NOMO-1 (cell line): ENCODE results near the gene C9orf43.
A peak's percentile ranks its signal among the peaks of the same experiment; 100 is the strongest.
"Not testable (repeated sequence)": the region's sequence is repeated elsewhere in the genome, so short reads cannot be mapped to it uniquely, and the experiment has no call there.

Experiments
- DNase-seq, 2 experiments: peaks; one replicate each; lab custom pipeline; 2025; ENCODE audit not compliant: unreplicated experiment in 2 of 2; lab: John Stamatoyannopoulos, UW

C9orf43 gene

DNA sequence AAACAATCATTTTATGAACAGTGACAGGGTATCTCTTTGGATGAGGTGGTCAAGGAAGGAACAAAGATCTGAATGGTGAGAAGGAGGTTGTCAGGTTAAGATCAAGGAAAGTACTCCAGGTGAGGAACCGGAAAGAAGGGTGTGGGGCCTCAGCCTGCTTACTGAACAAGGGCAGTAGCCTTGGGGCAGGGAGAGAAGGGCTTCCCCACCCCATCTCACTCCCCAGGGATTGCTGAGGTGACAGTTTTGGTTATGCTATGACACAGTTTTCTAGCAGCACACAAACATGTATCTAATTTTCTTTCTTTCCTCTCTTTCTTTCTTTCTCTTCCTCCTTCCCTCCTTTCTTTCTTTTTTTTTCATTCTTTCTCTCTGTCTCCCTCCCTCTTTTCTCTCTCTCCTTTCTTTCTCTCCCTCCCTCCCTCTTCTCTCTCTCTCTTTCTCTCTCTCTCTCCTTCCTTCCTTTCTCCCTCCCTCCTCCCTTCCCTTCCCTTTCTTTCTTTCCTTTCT is 29.6 kb upstream of the C9orf43 start:
- no peak for DNase-seq

DNA sequence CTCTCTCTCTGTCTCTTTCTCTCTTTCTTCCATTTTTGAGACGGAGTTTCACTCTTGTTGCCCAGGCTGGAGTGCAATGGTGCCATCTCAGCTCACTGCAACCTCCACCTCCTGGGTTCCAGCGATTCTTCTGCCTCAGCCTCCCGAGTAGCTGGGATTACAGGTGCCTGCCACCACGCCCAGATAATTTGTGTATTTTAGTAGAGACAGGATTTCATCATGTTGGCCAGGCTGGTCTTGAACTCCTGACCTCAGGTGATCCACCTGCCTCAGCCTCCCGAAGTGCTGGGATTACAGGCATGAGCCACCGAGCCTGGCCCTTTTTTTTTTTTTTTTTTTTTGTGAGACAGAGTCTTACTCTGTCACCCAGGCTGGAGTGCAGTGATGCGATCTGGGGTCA is 29.1 kb upstream of the C9orf43 start:
- not testable (repeated sequence) for DNase-seq

DNA sequence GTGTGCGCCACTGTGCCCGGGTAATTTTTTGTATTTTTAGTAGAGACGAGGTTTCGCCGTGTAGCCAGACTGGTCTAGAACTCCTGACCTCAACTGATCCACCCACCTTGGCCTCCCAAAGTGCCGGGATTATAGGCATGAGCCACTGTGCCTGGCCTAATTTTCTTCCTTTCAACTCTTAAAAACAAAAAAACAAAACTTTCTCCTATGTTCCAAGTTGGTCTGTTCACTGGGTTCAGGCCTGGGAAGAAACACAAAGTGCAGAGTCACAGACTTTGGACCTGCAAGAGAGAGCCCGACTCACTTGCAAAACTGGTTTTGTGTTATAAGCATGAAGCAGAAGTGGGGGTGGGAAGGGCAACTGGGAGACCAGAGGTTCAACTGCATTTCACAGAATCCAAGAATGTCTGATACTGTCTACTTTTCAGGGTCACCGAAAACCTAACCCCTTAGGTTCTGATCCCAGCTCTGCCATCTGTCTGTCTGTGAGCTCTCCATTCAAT is 28.6 kb upstream of the C9orf43 start:
- no peak for DNase-seq

DNA sequence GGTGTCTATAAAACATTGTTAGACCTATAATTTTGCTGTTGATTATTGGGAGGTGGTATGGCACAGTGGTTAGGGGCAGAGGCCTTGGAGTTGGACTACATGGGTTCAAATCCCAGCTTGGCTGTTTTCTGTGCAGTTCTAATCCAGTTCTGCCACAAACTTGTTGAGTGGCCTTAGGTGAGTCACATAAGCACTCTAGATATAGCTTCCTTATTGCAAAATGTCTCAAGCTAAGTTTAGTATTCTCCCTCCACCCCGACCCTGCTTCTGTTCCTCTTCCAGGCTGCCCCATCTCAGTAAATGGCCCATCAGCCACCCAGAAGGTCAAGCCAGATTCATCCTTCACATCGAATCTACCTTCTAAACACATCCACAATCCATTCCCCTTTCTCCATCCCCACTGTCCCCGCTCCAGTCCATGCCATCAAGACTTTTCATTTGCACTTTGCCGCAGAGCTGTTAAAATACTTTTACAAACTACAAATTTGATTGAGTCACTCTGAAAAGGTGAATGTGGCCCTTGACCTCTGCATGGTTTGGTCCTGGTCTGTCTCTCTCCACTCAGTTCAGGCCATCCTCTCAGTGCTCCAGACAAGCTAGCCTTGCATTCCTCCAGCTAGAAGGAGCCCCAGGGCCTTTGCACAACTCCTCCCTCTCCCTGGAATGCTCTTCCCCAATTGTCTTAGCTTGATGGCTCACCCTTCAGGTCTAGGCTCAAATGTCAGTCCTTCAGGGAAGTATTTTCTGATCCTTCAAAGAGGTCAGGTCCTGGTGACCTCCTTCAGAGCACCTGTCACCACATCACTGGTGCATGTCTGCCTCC is 23.8 kb upstream of the C9orf43 start:
- peak; percentile 61 to 76 for DNase-seq

DNA sequence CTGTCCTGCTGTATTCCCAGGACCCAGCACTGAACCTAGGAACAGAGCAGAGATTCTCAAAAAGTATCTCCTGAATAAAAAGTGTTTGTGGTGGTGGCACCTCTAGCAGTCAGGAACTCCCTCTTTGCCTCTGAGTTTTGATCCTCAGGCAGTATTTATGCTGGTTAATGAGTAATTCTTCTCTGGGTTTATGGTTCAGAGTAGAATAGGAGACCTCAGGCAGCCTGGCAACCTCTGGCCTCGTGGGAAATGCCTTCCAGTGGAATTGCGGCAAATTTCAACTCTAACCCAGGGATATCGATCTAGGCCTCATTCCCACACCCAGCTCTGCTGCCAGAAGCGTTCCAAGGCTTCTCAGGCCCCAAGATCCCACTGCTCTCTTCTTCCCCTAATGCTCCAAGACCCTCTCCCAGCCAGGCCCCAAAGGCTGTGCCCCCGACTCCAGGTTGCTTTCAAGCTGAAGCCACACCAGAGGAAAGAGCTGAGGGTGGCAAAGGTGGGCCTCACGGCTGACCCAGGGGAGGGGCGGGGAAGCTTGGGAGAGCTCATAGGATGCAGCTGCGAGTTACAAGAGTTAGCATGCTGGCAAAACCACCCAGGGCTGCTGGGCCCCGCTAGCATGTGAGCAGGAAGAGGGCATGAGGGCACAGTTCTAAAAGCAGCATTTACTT is 22.9 kb upstream of the C9orf43 start:
- DNase-seq = no peak

DNA sequence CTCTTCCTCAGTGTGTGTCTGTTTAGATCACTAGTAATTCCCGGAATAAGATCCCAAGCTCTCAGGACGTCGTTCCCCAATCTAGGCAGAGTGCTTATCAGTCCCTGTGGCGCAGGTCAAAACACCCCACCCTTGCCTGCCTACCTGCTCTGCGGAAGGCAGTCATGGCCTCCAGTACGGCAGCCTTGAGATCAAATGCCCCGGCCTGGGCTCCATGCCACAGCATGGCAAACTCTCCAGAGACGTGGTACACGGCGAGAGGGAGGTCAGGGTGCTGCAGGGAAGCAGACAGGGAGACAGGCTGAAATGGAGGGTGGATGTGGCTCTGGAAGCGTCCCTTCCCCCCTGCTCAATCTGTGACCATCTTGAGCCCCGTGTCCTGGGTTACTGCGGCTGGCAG is 21.7 kb upstream of the C9orf43 start:
- DNase-seq = no peak

DNA sequence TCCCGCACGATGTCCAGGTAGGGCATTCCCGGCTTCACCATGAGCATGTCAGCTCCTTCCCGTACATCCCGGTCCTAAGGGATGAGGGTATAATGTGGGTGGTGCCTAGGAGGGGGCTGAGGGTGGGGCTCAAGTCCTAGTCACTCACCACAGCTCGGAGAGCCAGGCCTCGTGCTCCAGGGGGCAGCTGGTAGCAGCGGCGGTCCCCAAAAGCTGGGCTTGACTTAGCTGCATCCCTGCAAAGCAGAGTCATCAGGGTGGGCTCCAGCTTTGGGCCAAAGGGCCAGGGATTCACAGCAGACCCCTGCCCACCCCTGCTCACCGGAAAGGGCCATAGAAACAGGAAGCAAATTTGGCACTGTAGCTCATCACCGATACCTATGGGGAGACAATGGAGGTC is 21.1 kb upstream of the C9orf43 start:
- DNase-seq = no peak

DNA sequence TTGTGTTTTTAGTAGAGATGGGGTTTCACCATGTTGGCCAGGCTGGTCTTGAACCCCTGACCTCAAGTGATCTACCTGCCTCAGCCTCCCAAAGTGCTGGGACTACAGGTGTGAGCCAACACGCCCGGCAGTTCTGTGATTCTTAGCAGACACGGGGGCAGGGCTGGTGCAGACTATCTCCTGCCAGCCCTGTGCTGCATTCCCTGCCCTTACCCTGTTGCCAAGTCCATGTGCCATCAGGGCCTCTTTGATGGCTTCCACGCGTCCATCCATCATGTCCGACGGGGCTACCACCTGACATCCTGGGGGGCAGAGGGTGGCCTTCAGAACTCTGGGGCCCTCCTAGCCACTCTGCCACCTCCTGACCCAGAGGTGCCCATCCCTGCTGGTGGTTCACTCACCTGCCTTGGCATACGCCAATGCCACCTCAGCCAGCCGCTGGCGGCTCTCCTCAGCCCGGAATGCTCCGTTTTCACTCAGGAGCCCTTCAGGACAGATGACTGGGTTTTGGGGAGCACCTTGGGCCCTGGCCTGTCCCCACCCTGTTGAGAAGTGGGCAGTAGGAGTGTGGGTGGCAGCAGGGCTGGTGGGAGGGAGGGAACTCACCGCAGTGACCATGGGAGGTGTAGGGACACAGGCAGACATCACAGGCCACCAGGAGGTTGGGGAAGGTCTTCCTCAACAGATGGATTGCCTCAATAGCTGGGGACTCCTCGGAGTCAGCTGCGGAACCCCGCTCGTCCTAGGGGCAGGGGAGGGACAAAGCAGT is 20.2 kb upstream of the C9orf43 start:
- no peak for DNase-seq

DNA sequence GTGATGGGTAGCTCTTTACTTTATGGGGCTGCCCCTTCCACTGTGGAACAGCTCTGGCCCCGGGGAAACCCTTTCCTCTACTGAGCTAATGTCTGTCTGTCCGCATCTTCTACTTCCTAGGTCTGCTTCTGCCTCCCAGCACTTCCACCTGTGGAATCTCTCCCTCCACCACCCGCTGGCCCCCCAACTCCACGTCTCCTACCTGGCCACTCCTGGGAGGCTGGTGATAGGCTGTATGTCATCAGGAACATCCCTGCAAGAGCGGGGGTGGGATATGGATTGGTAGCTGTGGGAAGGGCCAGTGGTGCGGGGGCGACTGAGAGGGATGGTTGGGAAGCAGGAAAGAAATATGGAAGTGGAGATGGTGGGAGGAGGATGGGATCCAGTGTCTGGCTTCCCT is 18.6 kb upstream of the C9orf43 start:
- DNase-seq = no peak

DNA sequence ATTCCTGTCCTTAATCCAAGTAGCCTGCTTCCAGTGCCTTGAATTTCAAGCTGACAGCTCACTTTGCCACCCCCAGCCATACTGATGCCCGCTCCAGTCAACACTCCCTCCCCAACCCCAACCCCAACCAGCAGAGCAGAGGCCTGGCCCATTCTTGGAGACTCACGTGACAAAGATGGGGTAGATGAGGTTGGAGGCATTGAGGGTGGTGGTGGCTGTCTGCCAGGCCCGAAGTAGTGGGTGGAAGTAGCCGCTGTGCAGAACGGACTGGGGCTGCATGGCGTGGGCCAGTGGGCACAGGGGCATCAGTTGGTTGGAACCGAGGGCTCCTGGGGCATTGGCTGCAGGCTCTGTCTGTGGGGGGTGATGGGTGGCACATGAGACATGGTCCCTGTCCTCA is 17.3 kb upstream of the C9orf43 start:
- no peak for DNase-seq

DNA sequence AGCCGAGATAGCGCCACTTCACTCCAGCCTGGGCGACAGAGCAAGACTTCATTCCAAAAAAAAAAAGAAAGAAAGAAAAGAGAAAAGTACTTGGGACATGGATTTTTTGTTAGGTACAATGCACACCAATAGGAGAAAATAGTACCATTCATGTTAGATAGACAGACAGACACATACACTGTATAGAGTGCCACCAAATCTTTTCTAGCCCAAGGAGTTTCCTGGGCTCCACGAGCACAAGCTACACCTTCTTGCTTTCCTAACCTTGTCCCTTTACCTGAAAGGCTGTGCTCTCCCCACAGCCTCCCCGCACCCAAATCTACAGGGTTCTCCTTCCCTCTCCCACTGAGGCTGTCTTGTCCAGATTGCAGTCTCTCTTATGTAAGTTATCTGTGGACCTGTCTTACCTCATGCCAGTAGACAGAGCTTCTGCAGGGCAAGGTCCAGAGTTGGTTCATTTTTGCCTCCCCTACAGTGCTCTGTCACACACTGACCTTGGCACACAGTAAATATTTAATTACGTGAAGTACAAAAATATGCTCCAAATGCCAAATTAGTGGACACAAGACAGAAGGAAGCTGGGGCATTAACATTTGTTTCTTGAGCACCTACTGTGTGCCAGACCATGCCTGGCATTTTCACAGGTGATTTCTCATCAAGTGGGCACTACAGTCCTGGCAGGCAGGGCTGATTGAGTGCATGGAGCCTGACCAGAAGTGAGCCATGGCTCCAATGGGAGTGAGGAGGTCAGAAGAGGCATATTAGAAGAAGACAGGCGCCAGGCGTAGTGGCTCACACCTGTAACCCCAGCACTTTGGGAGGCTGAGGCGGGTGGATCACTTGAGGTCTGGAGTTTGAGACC is 15.3 kb upstream of the C9orf43 start:
- DNase-seq = no peak

DNA sequence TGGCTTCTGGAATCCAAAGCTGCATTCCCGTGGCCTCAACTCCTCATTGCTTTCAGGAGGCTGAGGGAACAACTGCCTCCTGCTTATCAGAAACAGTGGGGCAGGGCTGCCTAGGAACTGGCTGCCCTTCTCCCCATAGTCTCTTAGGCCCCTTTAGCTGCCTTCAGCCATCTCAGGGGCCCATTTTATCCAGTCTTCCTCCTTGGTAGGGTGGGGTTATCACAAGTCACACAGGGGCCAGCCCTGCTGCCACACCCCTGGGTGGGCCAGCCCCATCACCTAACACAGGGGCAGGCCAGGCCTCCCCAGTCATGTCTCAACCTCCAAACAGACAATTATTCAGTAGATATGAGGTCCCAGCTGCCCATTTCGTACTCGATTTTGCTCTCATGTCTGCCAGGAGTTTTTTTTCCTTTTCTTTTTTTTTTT is 13.3 kb upstream of the C9orf43 start:
- no peak for DNase-seq

DNA sequence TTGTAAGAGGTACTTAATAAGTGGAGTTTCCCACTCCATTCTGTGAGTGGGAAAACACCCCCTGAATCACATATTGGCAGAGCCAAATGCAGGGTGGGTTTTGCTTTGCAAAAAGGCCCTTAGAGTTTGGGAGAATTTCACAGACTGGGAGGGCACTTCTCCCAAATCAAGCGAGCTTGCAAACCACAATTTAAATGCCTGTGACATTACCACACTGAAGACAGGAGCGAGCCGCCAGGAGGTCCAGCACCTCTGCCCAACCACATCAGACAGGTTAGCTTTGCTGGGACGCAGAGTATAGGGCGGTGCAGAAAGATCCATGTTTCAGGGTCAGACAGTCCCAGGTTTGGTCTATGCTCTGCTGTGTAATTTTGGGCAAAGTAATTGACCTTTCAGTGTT is 11.8 kb upstream of the C9orf43 start:
- no peak for DNase-seq

DNA sequence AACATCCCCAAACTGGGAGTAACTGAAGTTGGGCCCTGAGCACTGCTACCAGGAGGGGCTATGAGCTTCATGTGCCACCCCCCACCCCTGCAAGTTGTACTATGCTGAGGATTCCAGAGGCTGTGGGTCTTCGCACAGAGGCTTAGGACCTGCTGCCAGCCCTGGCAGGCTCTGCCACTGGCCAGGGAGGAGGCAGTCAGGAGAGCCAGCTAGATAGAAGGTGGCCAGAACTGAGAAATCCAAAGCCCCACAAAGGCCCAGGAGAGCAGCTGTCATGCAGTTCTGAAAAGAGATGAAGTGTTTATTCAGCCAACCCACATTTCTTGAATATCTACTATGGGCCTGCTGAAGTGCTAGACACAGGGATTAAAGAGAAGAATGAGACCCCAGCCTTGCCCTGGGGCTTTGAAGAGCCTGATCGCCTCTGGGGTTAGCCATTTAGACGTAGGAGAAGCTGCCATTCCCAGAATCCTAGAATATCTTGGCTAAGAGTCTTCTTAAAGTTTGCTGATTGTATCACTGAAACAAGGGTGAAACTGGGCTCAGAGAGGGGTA is 10.8 kb upstream of the C9orf43 start:
- DNase-seq = no peak

DNA sequence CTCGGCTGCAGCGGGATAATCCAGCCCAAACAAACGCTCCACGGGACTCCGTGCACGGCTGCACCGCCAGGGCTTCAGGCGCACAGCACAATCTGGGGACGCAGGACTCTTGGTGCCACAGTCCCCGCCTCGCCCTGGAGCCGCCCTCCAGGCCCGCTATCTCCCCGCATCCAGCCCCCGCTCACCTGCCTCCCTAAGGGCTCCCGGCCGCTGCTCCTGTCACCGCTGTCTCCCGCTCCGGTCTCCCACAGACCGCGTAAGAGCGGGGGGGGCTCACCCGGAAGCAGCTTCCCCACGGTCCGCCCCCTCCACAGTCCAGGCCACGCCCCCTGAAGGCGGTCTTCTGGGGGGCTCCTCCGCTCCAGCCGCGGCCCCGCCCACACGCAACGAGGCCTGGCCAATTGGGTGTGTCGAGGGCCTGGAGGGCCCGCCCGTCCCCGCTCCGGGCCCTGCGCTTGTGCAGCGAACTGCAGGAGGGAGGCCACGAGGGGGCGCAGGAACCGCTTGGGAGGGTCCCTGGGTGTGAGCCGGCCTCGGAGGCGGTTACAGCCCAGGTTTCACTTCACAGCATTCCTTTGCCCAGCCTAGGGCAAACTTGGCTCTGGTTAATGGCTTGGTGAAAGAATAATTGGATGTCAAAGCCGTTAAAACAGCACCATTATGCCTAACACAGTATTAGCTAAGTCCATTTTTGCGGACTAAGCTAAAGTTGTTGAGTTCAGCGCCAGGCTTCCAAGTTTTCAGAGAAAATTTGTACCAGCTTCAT is 9.3 kb upstream of the C9orf43 start, which contains the start of gene ALAD:
Gene ALAD, minus strand, starts transcription at position 258 of the 766 bp plus-strand sequence. CDS start 7,725 bp downstream, outside the sequence.
- peak; percentile 98 to 99 for DNase-seq

DNA sequence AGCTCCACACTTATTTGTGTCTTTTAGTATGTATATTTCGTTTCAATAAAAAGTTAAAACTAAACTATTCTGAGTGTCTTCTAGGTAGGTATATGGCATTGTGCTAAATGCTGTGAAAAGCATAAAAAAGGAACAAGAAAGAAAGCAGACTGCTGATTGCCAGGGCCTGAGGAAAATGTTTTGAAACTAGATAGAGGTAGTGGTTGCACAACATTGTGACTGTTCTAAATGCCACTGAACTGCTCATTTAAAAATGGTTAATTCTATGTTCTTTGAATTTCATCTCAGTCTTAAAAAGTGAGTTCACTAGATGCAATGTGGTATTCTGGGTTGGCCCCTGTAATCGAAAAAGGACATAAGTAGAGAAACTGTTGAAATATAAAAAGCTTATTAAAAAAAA is 6.9 kb upstream of the C9orf43 start:
- peak; percentile 72 to 94 for DNase-seq

DNA sequence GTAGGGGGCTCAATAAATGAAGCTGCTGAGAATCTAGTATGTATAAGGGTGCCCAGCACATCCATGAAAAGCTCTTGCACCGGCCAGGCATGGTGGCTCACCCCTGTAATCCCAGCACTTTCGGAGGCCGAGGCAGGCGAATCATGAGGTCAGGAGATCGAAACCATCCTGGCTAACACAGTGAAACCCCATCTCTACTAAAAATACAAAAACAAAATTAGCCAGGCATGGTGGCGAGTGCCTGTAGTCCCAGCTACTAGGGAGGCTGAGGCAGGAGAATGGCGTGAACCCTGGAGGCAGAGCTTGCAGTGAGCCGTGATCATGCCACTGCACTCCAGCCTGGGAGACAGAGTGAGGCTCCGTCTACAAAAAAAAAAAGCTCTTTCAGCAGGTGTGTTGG is 4.2 kb upstream of the C9orf43 start:
- DNase-seq = not testable (repeated sequence)

DNA sequence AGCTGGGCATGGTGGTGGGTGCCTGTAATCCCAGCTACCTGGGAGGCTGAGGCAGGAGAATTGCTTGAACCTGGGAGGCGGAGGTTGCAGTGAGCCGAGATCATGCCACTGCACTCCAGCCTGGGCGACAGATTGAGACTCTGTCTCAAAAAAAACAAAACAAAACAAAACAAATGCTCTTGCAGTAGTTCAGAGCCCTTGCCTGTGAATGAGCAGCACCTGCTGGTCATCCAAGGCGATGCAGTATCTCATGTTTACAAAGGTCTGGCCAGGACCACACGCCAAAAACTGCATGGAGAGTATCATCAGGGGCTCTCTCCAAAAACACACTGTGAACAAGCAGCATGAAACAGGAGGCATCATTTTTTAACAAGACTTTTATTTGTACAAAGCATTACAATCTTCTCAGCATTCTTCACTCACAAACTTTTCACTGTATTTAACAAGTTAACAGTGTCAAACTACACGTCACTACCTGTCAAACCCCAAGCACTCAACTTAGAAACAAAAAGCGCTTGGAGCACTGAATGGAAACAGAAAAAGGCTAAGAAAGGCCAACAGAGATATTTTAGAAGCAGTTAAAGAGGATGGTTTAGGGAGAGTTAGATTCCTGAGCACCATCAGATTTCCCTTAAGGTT is 3.6 kb upstream of the C9orf43 start:
- peak; percentile 20 to 67 for DNase-seq

DNA sequence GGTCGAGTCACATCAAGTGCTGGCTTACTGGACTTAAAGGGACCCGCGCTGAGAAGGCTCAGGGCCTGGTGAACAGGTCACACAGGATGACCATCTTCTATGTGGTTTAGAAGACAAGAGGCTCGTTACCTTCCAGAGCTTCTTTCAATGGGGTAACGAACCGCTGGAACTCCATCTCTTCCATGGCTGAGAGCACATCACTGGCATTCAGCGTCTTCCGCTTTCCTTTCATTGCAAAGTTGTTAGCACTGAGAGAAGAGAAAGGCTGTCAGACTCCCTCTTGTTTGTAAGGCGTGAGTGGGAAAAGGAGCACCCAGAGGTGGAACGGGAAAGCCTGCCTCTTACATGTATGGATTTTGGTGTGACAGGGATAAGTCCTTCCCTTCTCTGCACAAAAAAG is 1.1 kb upstream of the C9orf43 start:
- DNase-seq = peak in 1 of 2 experiments; percentile 33
